Ascending aorta (tissue), 2 donors: ENCODE data around the gene SLC23A2. TPM values are rescaled to one million over a fixed set of nuclear protein-coding genes. Genes with fewer than 3 reads are reported as not detected.

Experiments used
- DNase-seq, 2 donors: peaks; one replicate each; pipeline ENCODE4 v3.0.0-alpha.2; 2019; ENCODE audit warnings: low spot score in 2 of 2
- H3K27ac ChIP-seq, 2 donors: fragments of 200-600 bp; sonication (generic); one replicate each; pipeline ENCODE4 v1.5.1; 2016 to 2017; ENCODE audit warnings: mild to moderate bottlenecking in 1 of 2
- H3K27me3 ChIP-seq: fragments of 200-600 bp; sonication (generic); one replicate; pipeline ENCODE4 v1.5.1; 2017
- H3K36me3 ChIP-seq, 2 donors: fragments of 200-600 bp; sonication (generic); one replicate each; pipeline ENCODE4 v1.5.1; 2016
- H3K4me1 ChIP-seq, 2 donors: fragments of 200-600 bp; sonication (generic); one replicate each; pipeline ENCODE4 v1.5.1; 2016 to 2017; ENCODE audit warnings: mild to moderate bottlenecking in 1 of 2
- H3K4me3 ChIP-seq, 2 donors: fragments of 200-600 bp; sonication (generic); one replicate each; pipeline ENCODE4 v1.5.1; 2016 to 2017; ENCODE audit warnings: mild to moderate bottlenecking in 1 of 2
- H3K9me3 ChIP-seq, 2 donors: fragments of 200-600 bp; sonication (generic); one replicate each; pipeline ENCODE4 v1.5.1; 2016
- CTCF ChIP-seq, 3 experiments: fragments of 200-600 bp in 2 of 3; fragments of 450-650 bp in 1 of 3; sonication (generic) in 2 of 3; IDR thresholded peaks; one replicate each; pipeline ENCODE4 v1.5.1; 2016 to 2019; ENCODE audit warnings: antibody characterized with exemption in 3 of 3, mild to moderate bottlenecking in 1 of 3, moderate library complexity in 1 of 3
- intact Hi-C: fragments of 100-400 bp; cut with DNase I; formaldehyde crosslinking; loops from one replicate; pipeline ENCODE4 v1.15.1; 2023
- total RNA-seq: library from RNA; depleted of rRNA; stranded (reverse); fragments of >200 nt; gene quantifications from one replicate; pipeline ENCODE4 v1.1.0, GENCODE V29; 2016

The SLC23A2 gene
- total RNA-seq, 1 donor from 2014 or later = 32.8 TPM

GRCh38 chr20:4946986-4947385, 54.3 kb downstream of the SLC23A2 start:
- Histone ChIP-seq H3K27ac (no peak overlapping the region), H3K36me3 (no peaks in the 10 kb centered on the region), H3K27me3 (no peaks in the 10 kb centered on the region), H3K4me1 (peaks cover 5 to 20% of the 10 kb centered on the region in 2 donors), H3K4me3 (no peak overlapping the region), H3K9me3 (no peaks in the 10 kb centered on the region)
- TF ChIP-seq CTCF (IDR thresholded peaks at IDR 0.05) = no peak
- intact Hi-C loops = no loop called here
- DNase-seq = no peak

- intact Hi-C loops = no loop called here
- Histone ChIP-seq H3K9me3 (no peaks in the 10 kb centered on the region), H3K4me1 (peaks cover 5 to 20% of the 10 kb centered on the region in 2 donors)
These were observed 54.7 kb downstream of the SLC23A2 start for GRCh38 chr20:4946585-4946984.

GRCh38 chr20:4944518-4945313, 56.6 kb downstream of the SLC23A2 start:
- Histone ChIP-seq H3K9me3 (no peaks in the 10 kb centered on the region), H3K36me3 (no peaks in the 10 kb centered on the region), H3K27ac (no peak overlapping the region), H3K4me1 (peaks cover 0 to 6% of the 10 kb centered on the region in 2 donors), H3K27me3 (no peaks in the 10 kb centered on the region), H3K4me3 (no peak overlapping the region)
- intact Hi-C loops = no loop called here
- no peak for TF ChIP-seq CTCF (IDR thresholded peaks at IDR 0.05)
- DNase-seq = no peak

More at GRCh38 chr20:4946585-4946984, 54.7 kb downstream of the SLC23A2 start:
- Histone ChIP-seq H3K36me3 (no peaks in the 10 kb centered on the region), H3K27ac (no peak overlapping the region), H3K27me3 (no peaks in the 10 kb centered on the region), H3K4me3 (no peak overlapping the region)
- no peak for DNase-seq
- TF ChIP-seq CTCF (IDR thresholded peaks at IDR 0.05) = no peak

- H3K27me3 ChIP-seq = no peaks in the 10 kb centered on the region
- H3K27ac ChIP-seq = no peak overlapping the region
- DNase-seq = no peak
- peaks cover 0 to 7% of the 10 kb centered on the region in 2 donors for H3K4me1 ChIP-seq
- H3K9me3 ChIP-seq = no peaks in the 10 kb centered on the region
- no peak overlapping the region for H3K4me3 ChIP-seq
- intact Hi-C loops = no loop called here
- H3K36me3 ChIP-seq = no peaks in the 10 kb centered on the region
- no peak for TF ChIP-seq CTCF (IDR thresholded peaks at IDR 0.05)
These were observed 59.0 kb downstream of the SLC23A2 start for GRCh38 chr20:4942331-4942730.

GRCh38 chr20:4937407-4938319, 63.6 kb downstream of the SLC23A2 start:
- Histone ChIP-seq H3K27ac (peak overlapping the region in 1 of 2 donors; percentile 43), H3K9me3 (no peaks in the 10 kb centered on the region), H3K36me3 (no peaks in the 10 kb centered on the region), H3K4me1 (peaks cover 0 to 5% of the 10 kb centered on the region in 2 donors), H3K4me3 (no peak overlapping the region), H3K27me3 (no peaks in the 10 kb centered on the region)
- DNase-seq = no peak
- TF ChIP-seq CTCF (IDR thresholded peaks at IDR 0.05) = no peak
- intact Hi-C loops = no loop called here
